Ovary (tissue), 9 donors: ENCODE data around the gene CNTNAP5. TPM values are rescaled to one million over a fixed set of nuclear protein-coding genes. Genes with fewer than 3 reads are reported as not detected.

Experiments
- DNase-seq, 5 donors: peaks; one replicate each; pipeline ENCODE4 v3.0.0-alpha.2; 2019 to 2020
- H3K27ac ChIP-seq, 2 donors: fragments of 200-600 bp; one replicate each; pipeline versions ENCODE4 v1.5.1 to v1.8.0; 2019 to 2022
- H3K27me3 ChIP-seq: fragments of 200-600 bp; one replicate; pipeline ENCODE4 v1.8.0; 2022
- H3K36me3 ChIP-seq: fragments of 200-600 bp; sonication (generic); one replicate; pipeline ENCODE4 v1.5.1; 2019
- H3K4me1 ChIP-seq: one replicate; pipeline ENCODE4 v1.8.1; 2013; ENCODE audit warnings: mild to moderate bottlenecking, moderate library complexity; ENCODE audit not compliant: insufficient read depth
- H3K4me3 ChIP-seq: fragments of 200-600 bp; sonication (generic); one replicate; pipeline ENCODE4 v1.5.1; 2017
- H3K9me3 ChIP-seq, 2 donors: fragments of 200-600 bp in 1 of 2; sonication (generic) in 1 of 2; one replicate each; pipeline versions ENCODE4 v1.5.1 to v1.8.1; 2013 to 2019; ENCODE audit warnings: mild to moderate bottlenecking in 1 of 2, moderate library complexity in 1 of 2
- EP300 ChIP-seq: sonication (generic); formaldehyde crosslinking; IDR thresholded peaks from one replicate; pipeline ENCODE4 v1.6.1; 2017; ENCODE audit warnings: antibody characterized with exemption
- POLR2A ChIP-seq: fragments of 450-650 bp; IDR thresholded peaks from one replicate; pipeline ENCODE4 v1.6.1; 2017; ENCODE audit warnings: antibody characterized with exemption, mild to moderate bottlenecking, moderate library complexity
- WGBS, 3 donors: extraction: QIAGEN DNeasy Blood & Tissue Kit in 1 of 3; methylation state at CpG; one replicate each; pipeline versions ENCODE4 v1.1.5 to v1.1.7; 2013 to 2017; 5-methylcytosine and 5-hydroxymethylcytosine counted together
- intact Hi-C, 4 donors: fragments of 100-400 bp; cut with DNase I; formaldehyde crosslinking; loops; one replicate each; pipeline versions ENCODE4 v1.11.0 to v1.15.1; 2022 to 2023
- polyA plus RNA-seq, 2 donors: library from polyadenylated mRNA; stranded (reverse); fragments of 200-250 nt in 1 of 2; fragments of 350-450 nt in 1 of 2; fragmentation: Illumina TruSeq in 1 of 2; extraction: RNeasy Lipid Tissue Mini Kit (QIAGEN cat#74804) in 1 of 2; gene quantifications; one replicate each; pipeline ENCODE4 v1.2.3, GENCODE V29; 2013 to 2014
- total RNA-seq, 7 donors: library from RNA; depleted of rRNA in 2 of 7; stranded (reverse); fragments of >200 nt in 2 of 7; fragmentation: NEBNext Ultra II Directional in 3 of 7; extraction: Animal tissue kit (Norgen Biotek cat#: 25700) in 3 of 7; gene quantifications; one replicate each; pipeline versions ENCODE4 v1.1.0 to v1.2.4, GENCODE V29; 2016 to 2023
- TF ChIP-seq, protein P1 (sequence below), 3 donors: fragments of 450-650 bp in 2 of 3; fragments of 200-600 bp in 1 of 3; IDR thresholded peaks; one replicate each; pipeline versions ENCODE4 v1.5.1 to v1.8.0; 2016 to 2022; ENCODE audit warnings: antibody characterized with exemption in 3 of 3, mild to moderate bottlenecking in 1 of 3
- donor health status: DM: no; HTN: no; CAD: no; lungs with moderate emphysema.
- donor health status: DM: no; HTN: no; CAD: no.
- donor health status: Bipolar disorder and iron deficiency.
- donor health status: DM: yes; HTN: yes; CAD: no.
- donor health status: DM: no; HTN: no; CAD: no.
- donor health status: DM: yes; HTN: yes; CAD: no.

Gene CNTNAP5
- total and polyA plus RNA-seq, 9 donors, result not detected

GRCh38 chr2:124804014-124804940 is 779.2 kb downstream of the CNTNAP5 start:
- 55 to 56% (median 55%) methylated on average over 5 of the region's 5 CpGs for WGBS, 3 donors
- no peaks in the 10 kb centered on the region for H3K9me3 ChIP-seq
- H3K27ac ChIP-seq, result no peak overlapping the region
- intact Hi-C loops, result no loop called here
- H3K4me1 ChIP-seq, result no peaks in the 10 kb centered on the region
- no peak overlapping the region for H3K4me3 ChIP-seq
- DNase-seq, result no peak
- TF ChIP-seq POLR2A, result no peak
- TF ChIP-seq EP300, result no peak
- TF ChIP-seq, protein P1, sequence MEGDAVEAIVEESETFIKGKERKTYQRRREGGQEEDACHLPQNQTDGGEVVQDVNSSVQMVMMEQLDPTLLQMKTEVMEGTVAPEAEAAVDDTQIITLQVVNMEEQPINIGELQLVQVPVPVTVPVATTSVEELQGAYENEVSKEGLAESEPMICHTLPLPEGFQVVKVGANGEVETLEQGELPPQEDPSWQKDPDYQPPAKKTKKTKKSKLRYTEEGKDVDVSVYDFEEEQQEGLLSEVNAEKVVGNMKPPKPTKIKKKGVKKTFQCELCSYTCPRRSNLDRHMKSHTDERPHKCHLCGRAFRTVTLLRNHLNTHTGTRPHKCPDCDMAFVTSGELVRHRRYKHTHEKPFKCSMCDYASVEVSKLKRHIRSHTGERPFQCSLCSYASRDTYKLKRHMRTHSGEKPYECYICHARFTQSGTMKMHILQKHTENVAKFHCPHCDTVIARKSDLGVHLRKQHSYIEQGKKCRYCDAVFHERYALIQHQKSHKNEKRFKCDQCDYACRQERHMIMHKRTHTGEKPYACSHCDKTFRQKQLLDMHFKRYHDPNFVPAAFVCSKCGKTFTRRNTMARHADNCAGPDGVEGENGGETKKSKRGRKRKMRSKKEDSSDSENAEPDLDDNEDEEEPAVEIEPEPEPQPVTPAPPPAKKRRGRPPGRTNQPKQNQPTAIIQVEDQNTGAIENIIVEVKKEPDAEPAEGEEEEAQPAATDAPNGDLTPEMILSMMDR (IDR thresholded peaks at IDR 0.05), result no peak
- no peaks in the 10 kb centered on the region for H3K36me3 ChIP-seq
- H3K27me3 ChIP-seq, result no peaks in the 10 kb centered on the region

DNA sequence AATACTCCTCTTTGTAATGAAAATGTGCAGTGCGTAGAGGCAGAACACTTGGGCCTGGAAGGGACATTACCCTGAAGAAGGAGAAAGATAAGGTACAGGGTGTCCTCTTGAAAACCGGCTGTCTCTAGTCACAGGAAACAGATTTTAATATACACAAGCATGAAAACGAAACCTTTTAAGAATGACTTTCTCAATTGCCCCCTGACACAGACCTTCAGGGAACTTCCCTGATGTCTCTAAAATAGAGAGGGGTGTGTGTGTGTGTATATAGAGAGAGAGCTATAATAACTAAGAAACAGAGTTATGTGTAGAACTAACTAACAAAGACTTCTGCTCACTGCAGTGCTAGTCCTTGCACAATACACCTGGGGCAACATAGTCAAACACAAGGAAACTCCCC is 780.0 kb downstream of the CNTNAP5 start:
- intact Hi-C loops, result no loop called here
- no peaks in the 10 kb centered on the region for H3K4me1 ChIP-seq
- H3K27ac ChIP-seq, result no peak overlapping the region
- no peak overlapping the region for H3K4me3 ChIP-seq
- no peaks in the 10 kb centered on the region for H3K27me3 ChIP-seq
- DNase-seq, result no peak
- no peaks in the 10 kb centered on the region for H3K36me3 ChIP-seq
- WGBS, 3 donors, result 51 to 74% (median 65%) methylated on average over 3 of the region's 3 CpGs
- no peaks in the 10 kb centered on the region for H3K9me3 ChIP-seq
- TF ChIP-seq, protein P1 (IDR thresholded peaks at IDR 0.05), result no peak
- TF ChIP-seq POLR2A (no peak), EP300 (no peak)

- Histone ChIP-seq H3K27me3 (no peaks in the 10 kb centered on the region), H3K27ac (no peak overlapping the region), H3K4me1 (no peaks in the 10 kb centered on the region), H3K9me3 (no peaks in the 10 kb centered on the region), H3K36me3 (no peaks in the 10 kb centered on the region), H3K4me3 (no peak overlapping the region)
- DNase-seq, result no peak
- 42 to 46% (median 45%) methylated on average over 4 of the region's 4 CpGs for WGBS, 3 donors
- intact Hi-C loops, result no loop called here
- TF ChIP-seq EP300 (no peak), POLR2A (no peak)
- TF ChIP-seq, protein P1 (IDR thresholded peaks at IDR 0.05), result no peak
Measured at GRCh38 chr2:124810132-124810531, 785.0 kb downstream of the CNTNAP5 start.

GRCh38 chr2:124814968-124815745 is 790.1 kb downstream of the CNTNAP5 start:
- H3K4me3 ChIP-seq, result no peak overlapping the region
- WGBS, 3 donors, result 64 to 75% (median 75%) methylated on average over 11 of the region's 11 CpGs
- TF ChIP-seq EP300 (no peak), POLR2A (no peak)
- TF ChIP-seq, protein P1 (IDR thresholded peaks at IDR 0.05), result no peak
- no peaks in the 10 kb centered on the region for H3K4me1 ChIP-seq
- no peaks in the 10 kb centered on the region for H3K9me3 ChIP-seq
- intact Hi-C loops, result no loop called here
- H3K36me3 ChIP-seq, result no peaks in the 10 kb centered on the region
- no peak overlapping the region for H3K27ac ChIP-seq
- no peak for DNase-seq
- H3K27me3 ChIP-seq, result no peaks in the 10 kb centered on the region
